Measurements from ENCODE around the gene KLHL5.

GRCh38 chr4:39114436-39114835, 52.4 kb downstream of the KLHL5 start:
- TF ChIP-seq CTCF (IDR thresholded peaks at IDR 0.05) (no peak), EZH2 (IDR thresholded peaks at IDR 0.05; ENCODE audit: borderline replicate concordance, insufficient read depth, low read depth, low read length, poor library complexity, severe bottlenecking) (no peak)
